ENCODE results near the gene CACNA1C. TPM values are rescaled to one million over a fixed set of nuclear protein-coding genes. Genes with fewer than 3 reads are reported as not detected.

The CACNA1C gene
- total and polyA plus RNA-seq, 2 donors (not counting 1 experiment from before 2014, with no cell fraction given), result 7.6 to 11.4 TPM

- no peak for TF ChIP-seq EZH2 (IDR thresholded peaks at IDR 0.05; ENCODE audit: low read length, missing control alignments)
- no peak for TF ChIP-seq CTCF (conservative IDR thresholded peaks at IDR 0.05 in 1 of 2, IDR thresholded peaks at IDR 0.05 in 1 of 2; ENCODE audit: low read depth in 1 of 2, low read length in 2 of 2)
- Histone ChIP-seq H4K20me1 (ENCODE audit: control insufficient read depth, extremely low read depth, insufficient read depth, low read length) (no peaks in the 10 kb centered on the region), H3K4me1 (ENCODE audit: control insufficient read depth, extremely low read depth, insufficient read depth, low read length) (no peaks in the 10 kb centered on the region), H3K27ac (ENCODE audit: insufficient read depth, low read length) (no peak overlapping the region), H3K79me2 (ENCODE audit: control insufficient read depth, insufficient read depth, low read length) (no peaks in the 10 kb centered on the region), H2AFZ (ENCODE audit: low read length) (no peak overlapping the region), H3K9ac (ENCODE audit: insufficient read depth, low read length) (no peak overlapping the region), H3K4me2 (ENCODE audit: extremely low read depth, insufficient read depth, low read length) (no peak overlapping the region), H3K36me3 (ENCODE audit: control insufficient read depth, insufficient read depth, low read length) (no peaks in the 10 kb centered on the region), H3K9me3 (ENCODE audit: control insufficient read depth, insufficient read depth, low read depth, low read length) (no peaks in the 10 kb centered on the region), H3K4me3 (replicated peaks in 1 of 4; ENCODE audit: control extremely low read depth in 1 of 4, insufficient read depth in 1 of 4, low read depth in 3 of 4, low read length in 4 of 4) (no peak overlapping the region), H3K27me3 (ENCODE audit: control insufficient read depth, insufficient read depth, low read length) (no peaks in the 10 kb centered on the region)
- DNase-seq (ENCODE audit: low read depth in 2 of 2), result no peak
Measured at GRCh38 chr12:2687058-2687457, 634.3 kb downstream of the CACNA1C start.

GRCh38 chr12:2687726-2688125, 634.9 kb downstream of the CACNA1C start:
- no peak for DNase-seq (ENCODE audit: low read depth in 2 of 2)
- H3K4me2 ChIP-seq (ENCODE audit: extremely low read depth, insufficient read depth, low read length), result no peak overlapping the region
- H3K9ac ChIP-seq (ENCODE audit: insufficient read depth, low read length), result no peak overlapping the region
- no peaks in the 10 kb centered on the region for H3K9me3 ChIP-seq (ENCODE audit: control insufficient read depth, insufficient read depth, low read depth, low read length)
- H3K36me3 ChIP-seq (ENCODE audit: control insufficient read depth, insufficient read depth, low read length), result no peaks in the 10 kb centered on the region
- H3K4me3 ChIP-seq (replicated peaks in 1 of 4; ENCODE audit: control extremely low read depth in 1 of 4, insufficient read depth in 1 of 4, low read depth in 3 of 4, low read length in 4 of 4), result no peak overlapping the region
- no peaks in the 10 kb centered on the region for H3K27me3 ChIP-seq (ENCODE audit: control insufficient read depth, insufficient read depth, low read length)
- H3K27ac ChIP-seq (ENCODE audit: insufficient read depth, low read length), result no peak overlapping the region
- no peaks in the 10 kb centered on the region for H3K4me1 ChIP-seq (ENCODE audit: control insufficient read depth, extremely low read depth, insufficient read depth, low read length)
- H2AFZ ChIP-seq (ENCODE audit: low read length), result no peak overlapping the region
- no peaks in the 10 kb centered on the region for H3K79me2 ChIP-seq (ENCODE audit: control insufficient read depth, insufficient read depth, low read length)
- no peaks in the 10 kb centered on the region for H4K20me1 ChIP-seq (ENCODE audit: control insufficient read depth, extremely low read depth, insufficient read depth, low read length)
- TF ChIP-seq EZH2 (IDR thresholded peaks at IDR 0.05; ENCODE audit: low read length, missing control alignments) (no peak), CTCF (conservative IDR thresholded peaks at IDR 0.05 in 1 of 2, IDR thresholded peaks at IDR 0.05 in 1 of 2; ENCODE audit: low read depth in 1 of 2, low read length in 2 of 2) (no peak)

GRCh38 chr12:2688381-2688931, 635.7 kb downstream of the CACNA1C start:
- H4K20me1 ChIP-seq (ENCODE audit: control insufficient read depth, extremely low read depth, insufficient read depth, low read length), result no peaks in the 10 kb centered on the region
- no peaks in the 10 kb centered on the region for H3K9me3 ChIP-seq (ENCODE audit: control insufficient read depth, insufficient read depth, low read depth, low read length)
- H3K4me3 ChIP-seq (replicated peaks in 1 of 4; ENCODE audit: control extremely low read depth in 1 of 4, insufficient read depth in 1 of 4, low read depth in 3 of 4, low read length in 4 of 4), result no peak overlapping the region
- H3K79me2 ChIP-seq (ENCODE audit: control insufficient read depth, insufficient read depth, low read length), result no peaks in the 10 kb centered on the region
- DNase-seq (ENCODE audit: low read depth in 2 of 2), result no peak
- no peaks in the 10 kb centered on the region for H3K27me3 ChIP-seq (ENCODE audit: control insufficient read depth, insufficient read depth, low read length)
- no peaks in the 10 kb centered on the region for H3K4me1 ChIP-seq (ENCODE audit: control insufficient read depth, extremely low read depth, insufficient read depth, low read length)
- H3K27ac ChIP-seq (ENCODE audit: insufficient read depth, low read length), result no peak overlapping the region
- no peak overlapping the region for H2AFZ ChIP-seq (ENCODE audit: low read length)
- H3K4me2 ChIP-seq (ENCODE audit: extremely low read depth, insufficient read depth, low read length), result no peak overlapping the region
- H3K36me3 ChIP-seq (ENCODE audit: control insufficient read depth, insufficient read depth, low read length), result no peaks in the 10 kb centered on the region
- no peak for TF ChIP-seq CTCF (conservative IDR thresholded peaks at IDR 0.05 in 1 of 2, IDR thresholded peaks at IDR 0.05 in 1 of 2; ENCODE audit: low read depth in 1 of 2, low read length in 2 of 2)
- TF ChIP-seq EZH2 (IDR thresholded peaks at IDR 0.05; ENCODE audit: low read length, missing control alignments), result no peak
- no peak overlapping the region for H3K9ac ChIP-seq (ENCODE audit: insufficient read depth, low read length)
